PC-9 (cell line): Measurements from ENCODE around the gene UNC119B.

Experiments used
- EZH2 ChIP-seq: fragments of 200-600 bp; sonication (generic); IDR thresholded peaks from 2 replicates; pipeline ENCODE4 v1.8.0; 2017; ENCODE audit warnings: antibody characterized with exemption, low read depth
- TF ChIP-seq, protein P1 (sequence below): fragments of 200-600 bp; sonication (generic); conservative IDR thresholded peaks from 2 replicates; pipeline ENCODE4 v1.6.1; 2017; ENCODE audit warnings: mixed run types, antibody characterized with exemption, mild to moderate bottlenecking, moderate library complexity

DNA sequence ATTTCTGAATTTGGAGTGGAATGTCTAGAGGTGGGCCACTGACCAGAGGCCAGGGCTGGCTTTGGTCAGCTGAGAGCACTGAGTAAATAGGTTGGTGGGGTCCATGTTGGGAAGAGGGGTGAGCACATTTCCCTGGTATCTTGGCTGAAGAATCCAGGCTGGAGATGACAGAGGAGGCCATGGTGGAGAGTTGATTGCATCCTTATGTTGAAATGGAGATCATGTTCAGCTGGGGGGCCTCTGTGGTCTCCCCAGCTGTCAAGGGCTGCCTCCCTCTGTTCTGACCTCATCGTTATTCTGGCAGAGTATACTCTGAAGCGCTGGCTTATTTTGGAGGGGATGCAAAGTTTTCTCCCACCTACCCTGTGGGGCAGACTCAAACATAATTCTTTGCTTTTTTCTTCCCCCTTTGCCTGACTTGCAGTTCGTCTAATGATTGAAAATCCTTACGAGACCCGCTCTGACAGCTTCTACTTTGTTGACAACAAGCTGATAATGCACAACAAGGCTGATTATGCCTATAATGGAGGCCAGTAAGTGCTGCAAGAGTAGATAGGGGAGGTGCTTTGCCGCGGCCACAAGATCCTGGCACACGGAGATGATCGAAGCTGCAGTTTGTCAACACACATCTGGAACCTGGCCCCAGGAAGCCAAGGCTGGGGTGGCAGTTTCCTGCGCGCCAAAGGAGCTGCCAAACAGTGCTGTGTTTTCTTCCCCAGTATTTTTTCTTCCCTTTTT lies 9.4 kb downstream of the UNC119B start:
- TF ChIP-seq EZH2: no peak
- TF ChIP-seq, protein P1, sequence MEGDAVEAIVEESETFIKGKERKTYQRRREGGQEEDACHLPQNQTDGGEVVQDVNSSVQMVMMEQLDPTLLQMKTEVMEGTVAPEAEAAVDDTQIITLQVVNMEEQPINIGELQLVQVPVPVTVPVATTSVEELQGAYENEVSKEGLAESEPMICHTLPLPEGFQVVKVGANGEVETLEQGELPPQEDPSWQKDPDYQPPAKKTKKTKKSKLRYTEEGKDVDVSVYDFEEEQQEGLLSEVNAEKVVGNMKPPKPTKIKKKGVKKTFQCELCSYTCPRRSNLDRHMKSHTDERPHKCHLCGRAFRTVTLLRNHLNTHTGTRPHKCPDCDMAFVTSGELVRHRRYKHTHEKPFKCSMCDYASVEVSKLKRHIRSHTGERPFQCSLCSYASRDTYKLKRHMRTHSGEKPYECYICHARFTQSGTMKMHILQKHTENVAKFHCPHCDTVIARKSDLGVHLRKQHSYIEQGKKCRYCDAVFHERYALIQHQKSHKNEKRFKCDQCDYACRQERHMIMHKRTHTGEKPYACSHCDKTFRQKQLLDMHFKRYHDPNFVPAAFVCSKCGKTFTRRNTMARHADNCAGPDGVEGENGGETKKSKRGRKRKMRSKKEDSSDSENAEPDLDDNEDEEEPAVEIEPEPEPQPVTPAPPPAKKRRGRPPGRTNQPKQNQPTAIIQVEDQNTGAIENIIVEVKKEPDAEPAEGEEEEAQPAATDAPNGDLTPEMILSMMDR: no peak
